ENCODE measurements around the gene CAV3.

GRCh38 chr3:8752832-8753231 lies 19.2 kb downstream of the CAV3 start:
- TF ChIP-seq CTCF (IDR thresholded peaks at IDR 0.05): no peak
- no peak for TF ChIP-seq POLR2A (IDR thresholded peaks at IDR 0.05)

Measured in lower leg skin (tissue), 3 donors.